Fibroblast of skin of back (primary cell): ENCODE data around the gene AP4E1.
"Not testable (repeated sequence)": the region's sequence is repeated elsewhere in the genome, so short reads cannot be mapped to it uniquely, and the experiment has no call there.

Experiments used
- DNase-seq: peaks from one replicate; pipeline ENCODE4 v3.0.0-alpha.2; 2013

AP4E1 gene

DNA sequence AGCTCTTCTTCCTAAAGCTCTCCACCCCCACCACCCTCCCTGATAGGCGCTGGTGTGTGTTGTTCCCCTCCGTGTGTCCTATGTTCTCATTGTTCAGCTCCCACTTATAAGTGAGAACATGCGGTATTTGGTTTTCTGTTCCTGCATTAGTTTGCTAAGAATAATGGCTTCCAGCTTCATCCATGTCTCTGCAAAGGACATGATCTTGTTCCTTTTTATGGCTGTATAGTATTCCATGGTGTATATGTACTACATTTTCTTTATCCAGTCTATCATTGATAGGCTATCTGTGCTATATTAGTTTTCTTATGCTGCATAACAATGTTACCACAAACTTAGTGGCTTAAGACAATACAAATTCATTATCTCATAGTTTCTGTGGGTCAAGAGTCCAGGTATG, 42.3 kb downstream of the AP4E1 start:
- not testable (repeated sequence) for DNase-seq

DNA sequence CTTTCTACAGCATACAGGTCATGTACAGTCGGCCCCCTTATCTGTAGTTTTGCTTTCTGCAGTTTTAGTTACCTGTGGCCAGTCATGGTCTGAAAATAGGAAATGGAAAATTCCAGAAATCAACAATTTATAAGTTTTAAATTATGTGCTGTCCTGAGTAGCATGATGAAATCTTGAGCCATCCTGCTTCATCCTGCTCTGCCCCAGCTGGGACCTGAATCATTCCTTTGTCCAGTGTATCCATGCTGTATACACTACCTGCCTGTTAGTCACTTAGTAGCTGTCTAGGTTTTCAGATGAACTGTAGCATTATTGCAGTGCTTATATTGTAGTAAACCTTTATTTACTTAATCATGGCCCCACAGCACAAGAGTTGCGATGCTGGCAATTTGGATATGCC, 44.8 kb downstream of the AP4E1 start:
- DNase-seq: peak; percentile 30

DNA sequence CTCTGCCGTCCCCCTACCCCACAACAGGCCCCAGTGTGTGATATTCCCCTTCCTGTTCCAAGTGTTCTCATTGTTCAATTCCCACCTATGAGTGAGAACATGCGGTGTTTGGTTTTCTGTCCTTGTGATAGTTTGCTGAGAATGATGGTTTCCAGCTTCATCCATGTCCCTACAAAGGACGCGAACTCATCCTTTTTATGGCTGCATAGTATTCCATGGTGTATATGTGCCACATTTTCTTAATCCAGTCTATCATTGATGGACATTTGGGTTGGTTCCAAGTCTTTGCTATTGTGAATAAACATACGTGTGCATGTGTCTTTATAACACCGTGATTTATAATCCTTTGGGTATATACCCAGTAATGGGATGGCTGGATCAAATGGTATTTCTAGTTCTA, 46.4 kb downstream of the AP4E1 start:
- DNase-seq: not testable (repeated sequence)

DNA sequence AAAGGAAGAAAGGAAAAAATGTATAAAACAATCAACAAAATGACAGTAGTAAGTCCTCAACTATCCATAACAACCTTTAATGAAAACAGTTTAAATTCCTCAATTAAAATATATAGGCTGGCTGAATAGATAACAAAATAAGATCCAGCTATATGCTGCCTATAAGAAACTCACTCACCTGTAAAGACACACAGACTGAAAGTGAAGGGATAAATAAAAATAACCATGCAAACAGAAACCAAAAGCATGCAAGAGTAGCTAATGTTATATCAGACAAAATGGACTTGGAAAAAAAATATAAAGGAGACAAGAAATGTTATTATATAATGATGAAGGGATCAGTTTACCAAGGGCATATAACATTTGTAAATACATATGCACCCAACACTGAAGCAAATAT, 51.2 kb downstream of the AP4E1 start:
- DNase-seq: no peak

DNA sequence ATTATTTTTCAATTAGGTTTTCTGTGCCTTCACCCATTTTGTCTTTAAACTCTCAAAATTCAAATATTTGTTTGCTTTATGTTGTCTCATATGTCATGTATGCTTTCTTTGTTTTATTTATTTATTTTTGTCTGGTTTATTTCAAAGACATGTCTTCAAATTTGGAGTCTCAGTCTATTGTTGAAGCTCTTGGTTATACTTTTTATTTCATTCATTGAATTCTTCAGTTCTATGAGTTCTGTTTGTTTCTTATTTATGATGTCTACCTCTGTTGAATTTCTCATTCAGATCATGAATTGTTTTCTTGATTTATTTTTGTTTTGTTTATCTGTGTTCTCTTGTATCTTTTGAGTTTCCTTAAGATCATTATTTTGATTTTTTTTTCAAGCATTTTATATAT, 55.6 kb downstream of the AP4E1 start:
- no peak for DNase-seq

DNA sequence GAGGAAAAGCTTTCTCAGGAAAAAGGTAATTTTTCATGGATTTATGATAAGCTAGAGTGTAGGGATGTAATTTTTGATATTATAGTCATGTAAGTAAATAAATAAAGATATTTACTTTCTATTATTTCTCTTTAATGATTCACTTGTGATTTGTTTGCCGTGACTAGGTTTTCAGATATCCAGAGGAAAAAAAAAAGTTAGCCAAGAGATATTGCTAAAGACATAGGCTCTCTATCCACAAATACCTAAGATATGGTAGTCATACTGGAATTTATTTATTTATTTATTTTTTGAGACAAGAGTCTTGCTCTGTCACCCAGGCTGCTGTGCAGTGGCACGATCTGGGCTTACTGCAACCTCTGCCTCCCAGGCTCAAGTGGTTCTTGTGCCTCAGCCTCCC, 59.9 kb downstream of the AP4E1 start:
- peak; percentile 31 for DNase-seq

DNA sequence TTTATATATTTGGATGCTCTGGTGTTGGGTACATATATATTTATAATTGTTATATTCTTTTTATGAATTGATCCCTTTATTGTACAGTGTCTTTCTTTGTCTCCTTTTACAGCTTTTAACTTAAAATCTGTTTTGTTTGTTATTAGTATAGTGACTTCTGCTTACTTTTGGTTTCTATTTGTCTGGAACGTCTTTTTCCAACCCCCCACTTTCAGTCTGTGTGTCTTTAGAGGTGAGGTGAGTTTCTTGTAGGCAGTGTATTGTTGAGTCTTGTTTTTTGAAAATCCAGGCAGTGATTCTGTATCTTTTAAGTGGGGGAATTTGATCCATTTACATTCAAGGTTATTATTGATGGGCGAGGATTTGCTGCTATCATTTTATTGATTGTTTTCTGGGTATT, 62.0 kb downstream of the AP4E1 start:
- DNase-seq: no peak

DNA sequence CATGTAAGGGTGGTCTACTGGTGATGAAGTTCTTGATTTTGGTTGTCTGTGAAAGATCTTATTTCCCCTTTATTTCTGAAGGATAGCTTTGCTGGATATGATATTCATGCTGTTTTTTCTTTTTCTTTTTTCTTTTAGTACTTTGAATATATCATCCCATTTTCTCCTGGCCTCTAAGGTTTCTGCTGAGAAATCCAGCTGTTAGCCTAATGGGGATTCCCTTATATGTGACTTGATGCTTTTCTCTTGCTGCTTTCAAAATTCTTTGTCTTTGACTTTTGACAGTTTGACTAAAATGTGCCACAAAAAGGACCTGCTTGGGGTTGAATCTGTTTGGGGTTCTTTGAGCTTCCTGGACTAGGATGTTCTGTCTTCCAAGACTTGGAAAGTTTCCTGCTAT, 62.6 kb downstream of the AP4E1 start:
- no peak for DNase-seq

DNA sequence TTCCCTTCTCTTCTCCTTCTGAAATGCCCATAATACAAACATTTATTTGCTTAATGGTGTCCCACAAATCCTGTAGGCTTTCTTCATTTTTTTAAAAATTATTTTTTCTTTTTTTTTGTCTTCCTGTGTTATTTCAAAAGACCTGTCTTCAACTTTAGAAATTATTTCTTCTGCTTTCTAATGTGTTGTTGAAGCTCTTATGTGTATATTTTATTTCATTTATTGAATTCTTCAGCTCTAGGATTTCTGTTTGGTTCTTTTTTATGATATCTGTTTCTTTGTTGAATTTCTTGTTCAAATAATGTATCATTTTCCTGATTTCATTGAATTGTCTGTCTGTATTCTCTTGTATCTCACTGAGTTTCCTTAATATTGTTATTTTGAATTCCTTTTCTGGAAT, 63.1 kb downstream of the AP4E1 start:
- no peak for DNase-seq

DNA sequence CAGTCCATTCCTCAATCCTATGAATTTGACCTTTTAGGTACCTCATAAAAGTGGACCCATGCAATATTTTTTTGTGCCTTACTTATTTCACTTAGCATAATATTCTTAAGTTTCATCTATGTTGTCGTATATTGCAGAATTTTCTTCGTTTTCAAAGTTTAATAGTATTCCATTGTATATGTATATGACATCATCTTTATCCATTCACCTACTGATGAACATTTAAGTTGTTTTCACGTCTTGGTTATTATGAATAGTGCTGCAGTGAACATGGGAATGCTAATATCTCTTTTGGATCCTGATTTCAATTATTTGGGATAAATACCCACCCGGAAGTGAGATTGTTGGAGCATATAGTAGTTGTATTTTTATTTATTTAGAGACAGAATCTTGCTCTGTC, 65.1 kb downstream of the AP4E1 start:
- no peak for DNase-seq

DNA sequence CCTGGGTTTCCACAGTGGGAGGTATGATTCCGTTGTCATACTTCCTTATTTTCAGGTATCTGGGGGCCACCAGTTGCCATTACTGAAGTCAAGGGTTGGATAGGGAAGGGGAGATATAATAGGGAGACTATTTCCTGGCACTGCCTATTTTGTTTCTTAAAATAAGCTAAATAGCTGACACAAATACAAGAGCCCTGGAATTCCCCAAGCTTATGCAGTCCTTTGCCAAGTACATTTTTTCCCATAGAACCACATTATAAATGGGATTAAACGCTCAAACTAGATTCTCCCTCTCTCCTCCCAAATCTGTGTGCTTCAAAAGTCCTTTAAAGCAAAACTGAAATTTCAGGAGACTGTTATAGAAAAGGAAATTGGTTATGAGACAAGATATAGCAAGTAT, 68.7 kb downstream of the AP4E1 start:
- DNase-seq: peak; percentile 1

DNA sequence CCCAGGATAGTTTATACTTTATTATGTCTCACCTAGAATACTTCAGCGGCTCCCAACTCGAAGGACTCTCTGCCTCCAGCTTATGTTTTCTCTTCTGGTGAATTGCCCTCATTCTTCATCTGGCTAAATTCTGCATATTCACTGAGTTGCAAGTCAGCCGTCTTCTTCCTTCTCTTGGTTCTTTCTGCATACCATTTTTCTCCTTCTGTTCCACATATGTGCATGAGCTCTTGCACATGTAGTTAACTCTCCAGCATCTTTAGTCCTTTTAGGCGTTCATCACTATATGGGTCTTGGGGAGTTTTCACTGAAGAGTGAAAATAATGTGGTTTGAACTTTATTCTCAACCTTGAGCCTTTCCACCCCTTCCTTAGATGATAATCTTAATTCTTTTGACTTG, 70.1 kb downstream of the AP4E1 start:
- no peak for DNase-seq

DNA sequence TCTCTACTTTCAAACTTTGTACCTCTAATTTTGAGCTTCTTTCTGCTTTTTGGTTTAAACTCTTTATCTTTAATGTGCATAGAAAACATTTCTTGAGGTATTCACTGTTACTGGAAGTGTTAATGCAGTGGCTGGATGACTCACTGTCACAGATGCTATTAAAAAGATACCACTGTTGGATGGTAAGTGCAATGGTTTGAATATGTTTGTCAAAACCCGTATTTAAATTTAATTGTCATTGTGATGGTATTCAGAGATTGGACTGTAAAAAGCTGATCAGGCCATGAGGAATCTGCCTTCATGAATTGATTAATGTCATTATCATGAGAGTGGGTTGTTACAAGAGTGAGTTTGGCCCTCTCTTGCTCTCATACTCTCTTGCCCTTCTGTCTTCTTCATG, 70.6 kb downstream of the AP4E1 start:
- DNase-seq: peak; percentile 16

DNA sequence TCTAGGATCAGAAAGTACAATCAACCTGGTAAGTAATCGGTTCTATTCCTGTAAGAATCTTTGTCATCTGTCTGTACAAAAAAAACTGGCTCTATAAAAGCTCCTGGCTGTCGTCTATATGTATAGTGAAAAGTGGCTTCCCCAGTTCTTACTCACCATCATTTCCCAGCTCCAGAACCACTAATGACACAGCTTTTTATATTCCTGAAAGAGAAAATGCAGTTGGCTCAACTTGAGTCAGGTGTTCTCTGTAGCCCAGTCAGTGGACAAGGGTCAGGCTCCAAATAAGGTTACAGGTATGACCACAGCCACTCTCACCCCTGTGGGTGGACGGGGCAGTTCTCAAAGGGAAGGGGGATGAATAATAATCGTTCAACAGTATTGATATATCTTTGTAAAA, 85.1 kb downstream of the AP4E1 start:
- DNase-seq: no peak

DNA sequence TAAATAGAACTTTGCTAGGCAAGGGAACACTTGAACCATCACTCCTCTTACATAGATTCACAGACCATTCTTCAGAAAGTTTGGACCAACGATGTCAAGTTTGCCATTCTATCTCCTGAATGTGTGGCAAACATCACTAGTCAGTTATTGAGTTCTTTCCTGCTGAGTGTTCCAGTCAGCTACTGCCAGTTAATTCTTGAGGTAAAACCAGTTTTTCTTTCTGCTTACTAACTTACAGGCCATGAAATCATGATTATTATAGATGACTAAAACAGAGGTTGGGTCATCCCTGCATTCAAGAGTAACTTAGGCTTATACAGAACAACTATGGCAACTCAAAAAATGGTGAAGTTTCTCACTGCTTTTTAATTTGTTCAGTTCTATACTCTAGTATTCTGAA, 88.2 kb downstream of the AP4E1 start:
- DNase-seq: peak; percentile 20

DNA sequence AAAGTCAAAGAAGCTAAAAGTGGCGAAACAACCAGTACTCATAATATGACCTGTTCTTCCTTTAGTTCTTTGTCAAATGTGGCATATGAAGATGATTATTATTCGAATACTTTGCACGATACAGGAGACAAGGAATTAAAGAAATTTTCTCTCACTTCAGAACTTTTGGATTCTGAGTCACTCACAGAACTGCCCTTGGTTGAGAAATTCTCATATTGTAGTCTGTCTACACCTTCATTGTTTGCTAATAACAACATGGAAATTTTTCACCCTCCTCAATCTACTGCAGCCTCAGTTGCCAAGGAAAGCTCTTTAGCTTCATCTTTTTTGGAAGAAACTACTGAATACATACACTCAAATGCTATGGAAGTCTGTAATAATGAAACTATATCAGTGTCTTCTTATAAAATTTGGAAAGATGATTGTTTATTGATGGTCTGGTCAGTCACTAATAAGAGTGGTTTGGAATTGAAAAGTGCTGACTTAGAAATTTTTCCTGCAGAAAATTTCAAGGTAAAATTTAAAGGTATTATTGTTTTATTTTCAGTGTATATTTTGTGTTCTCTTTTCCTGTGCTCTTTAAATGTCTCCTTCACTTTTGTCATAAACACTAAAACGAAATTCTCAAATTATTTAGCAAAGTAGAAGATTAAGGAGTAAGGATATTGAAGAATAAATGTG, 89.0 kb downstream of the AP4E1 start:
- no peak for DNase-seq

DNA sequence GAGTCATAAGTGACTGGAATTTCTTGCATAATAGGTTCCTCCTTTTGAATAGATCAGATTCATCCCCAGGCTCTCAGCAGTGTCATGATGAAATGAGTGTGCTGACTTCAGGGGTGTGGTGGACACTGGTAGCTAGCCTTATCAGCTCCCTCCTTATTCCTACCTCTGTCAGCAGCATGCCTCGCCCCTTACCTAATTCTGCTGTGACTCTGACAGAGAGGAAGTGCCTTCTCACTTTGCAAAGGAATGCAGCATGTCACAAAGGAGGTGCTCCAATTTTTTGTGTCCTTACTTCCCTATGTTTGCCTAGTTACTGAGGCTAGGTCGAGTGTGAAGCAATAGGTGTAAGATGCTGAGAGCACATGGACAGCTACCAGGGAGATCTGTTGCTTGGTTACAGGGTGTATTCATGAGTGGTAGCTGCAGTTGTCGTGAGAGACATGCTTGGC, 95.6 kb downstream of the AP4E1 start:
- no peak for DNase-seq

DNA sequence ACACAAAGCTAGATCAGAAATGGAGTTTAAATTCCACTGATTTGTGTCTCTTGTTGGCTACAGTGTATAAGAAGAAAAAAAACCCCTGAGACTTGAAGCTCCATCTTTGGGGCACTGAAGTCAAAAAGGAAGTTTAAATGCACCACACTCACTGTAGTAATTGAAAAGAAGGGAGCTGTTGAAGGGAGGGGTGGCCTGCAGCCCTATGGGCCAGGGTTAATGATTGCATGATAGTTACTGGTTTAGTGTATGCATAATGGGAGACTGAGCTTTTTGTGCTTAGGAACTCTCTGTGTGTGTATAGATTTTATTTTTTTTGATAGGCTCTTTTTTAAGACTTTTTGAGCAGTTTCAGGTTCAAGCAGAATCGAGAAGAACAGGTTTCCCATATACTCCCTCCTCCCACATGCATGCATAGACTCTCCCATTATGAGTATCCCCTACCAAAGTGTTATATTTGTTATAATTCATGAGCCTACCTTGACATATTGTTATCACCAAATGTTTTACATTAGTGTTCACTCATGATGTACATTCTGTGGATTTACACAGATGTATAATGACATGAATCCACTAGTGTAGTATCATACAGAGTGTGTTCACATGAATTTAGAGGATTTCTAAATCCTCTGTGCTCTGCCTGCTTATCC, 98.0 kb downstream of the AP4E1 start:
- no peak for DNase-seq

DNA sequence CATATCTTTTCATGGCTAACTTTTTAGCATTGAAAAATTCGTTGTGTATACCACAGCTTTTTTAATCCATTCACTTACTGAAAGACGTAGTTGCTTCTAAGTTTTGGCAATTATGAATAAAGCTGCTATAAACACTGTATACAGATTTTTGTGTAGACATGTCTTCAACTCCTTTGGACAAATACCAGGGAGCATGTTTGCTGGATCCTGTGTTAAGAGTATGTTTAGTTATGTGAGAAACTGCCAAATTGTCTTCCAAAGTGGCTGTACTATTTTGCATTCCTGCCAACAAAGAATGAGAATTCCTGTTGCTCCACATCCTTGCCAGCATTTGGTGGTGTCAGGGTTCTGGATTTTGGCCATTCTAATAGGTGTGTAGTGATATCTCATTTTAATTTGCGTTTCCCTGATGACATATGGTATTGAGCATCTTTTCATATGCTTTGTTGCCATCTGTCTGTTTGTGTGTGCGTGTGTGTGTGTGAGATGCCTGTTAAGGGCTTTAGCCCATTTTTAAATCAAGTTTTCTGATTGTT, 98.7 kb downstream of the AP4E1 start:
- DNase-seq: no peak

DNA sequence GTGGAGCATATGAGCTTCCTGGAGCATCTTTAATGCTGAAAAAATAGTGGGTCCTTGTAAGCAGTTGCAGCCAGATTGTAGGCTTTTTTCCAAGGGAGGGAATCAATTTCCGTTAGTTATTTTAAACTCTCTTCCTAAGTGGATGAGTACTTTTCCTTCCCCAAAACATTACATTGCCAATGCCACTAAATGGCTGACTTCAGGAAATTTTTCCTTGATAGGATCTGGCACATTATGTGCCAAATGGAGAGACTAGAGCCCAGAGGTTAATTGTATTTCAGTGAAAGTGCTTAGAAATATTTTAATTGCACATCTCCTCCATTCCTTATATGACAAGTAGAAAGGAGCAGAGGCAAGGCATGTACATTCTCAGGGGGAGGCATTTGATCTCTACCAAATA, 102.7 kb downstream of the AP4E1 start:
- no peak for DNase-seq

DNA sequence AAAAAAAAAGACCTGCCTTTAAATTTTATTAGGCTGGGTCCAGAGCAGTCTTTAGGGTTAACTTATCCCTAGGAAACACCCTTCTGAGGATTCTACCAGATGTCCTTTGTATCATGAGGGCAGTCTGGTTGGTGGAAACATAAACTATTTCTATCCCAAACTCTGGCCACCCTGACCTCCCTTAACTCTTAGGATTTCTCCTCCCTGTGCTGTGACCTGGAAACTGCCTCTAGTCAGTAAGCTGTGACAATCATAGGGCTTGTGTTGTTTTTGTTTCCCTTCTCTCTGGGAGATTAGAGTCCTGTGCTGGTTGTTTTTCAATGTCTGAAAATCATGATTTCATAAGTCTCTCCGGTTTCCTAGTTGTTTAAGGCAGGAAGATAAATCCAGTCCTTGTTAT, 108.1 kb downstream of the AP4E1 start:
- DNase-seq: no peak

DNA sequence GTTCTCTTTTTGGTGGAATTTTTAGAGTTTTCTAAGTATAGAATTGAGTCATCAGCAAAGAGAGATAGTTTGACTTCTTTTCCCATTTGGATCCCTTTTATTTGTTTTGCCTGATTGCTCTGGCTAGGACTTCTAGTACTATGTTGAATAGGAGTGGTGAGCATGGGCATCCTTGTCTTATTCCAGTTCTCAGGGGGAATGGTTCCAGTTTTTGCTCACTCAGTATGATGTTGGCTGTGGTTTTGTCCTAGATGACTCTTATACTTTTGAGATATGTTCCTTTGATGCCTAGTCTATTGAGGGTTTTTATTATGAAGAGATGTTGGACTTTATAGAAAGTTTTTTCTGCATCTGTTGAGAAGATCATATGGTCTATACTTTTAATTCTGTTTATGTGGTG, 113.7 kb downstream of the AP4E1 start:
- DNase-seq: peak; percentile 15

DNA sequence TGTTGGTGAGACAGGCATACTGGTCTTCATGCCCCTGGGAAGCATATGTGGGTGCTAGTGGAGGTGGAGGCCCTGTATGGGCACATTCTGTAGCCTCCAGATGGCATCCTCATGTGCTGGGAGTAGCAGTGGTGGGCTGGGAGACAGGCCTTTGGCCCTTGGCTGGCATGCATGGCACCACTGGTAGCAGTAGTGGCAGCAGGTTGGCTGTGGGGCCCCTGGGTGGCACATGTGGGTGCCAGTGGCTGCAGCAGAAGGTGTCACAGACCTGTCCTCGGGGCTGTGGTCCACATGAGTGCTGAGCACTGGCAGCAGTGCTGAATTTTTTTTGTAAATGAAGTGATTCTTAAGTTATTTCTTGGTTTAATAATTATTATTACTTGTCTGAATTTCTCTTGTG, 115.0 kb downstream of the AP4E1 start:
- DNase-seq: no peak

DNA sequence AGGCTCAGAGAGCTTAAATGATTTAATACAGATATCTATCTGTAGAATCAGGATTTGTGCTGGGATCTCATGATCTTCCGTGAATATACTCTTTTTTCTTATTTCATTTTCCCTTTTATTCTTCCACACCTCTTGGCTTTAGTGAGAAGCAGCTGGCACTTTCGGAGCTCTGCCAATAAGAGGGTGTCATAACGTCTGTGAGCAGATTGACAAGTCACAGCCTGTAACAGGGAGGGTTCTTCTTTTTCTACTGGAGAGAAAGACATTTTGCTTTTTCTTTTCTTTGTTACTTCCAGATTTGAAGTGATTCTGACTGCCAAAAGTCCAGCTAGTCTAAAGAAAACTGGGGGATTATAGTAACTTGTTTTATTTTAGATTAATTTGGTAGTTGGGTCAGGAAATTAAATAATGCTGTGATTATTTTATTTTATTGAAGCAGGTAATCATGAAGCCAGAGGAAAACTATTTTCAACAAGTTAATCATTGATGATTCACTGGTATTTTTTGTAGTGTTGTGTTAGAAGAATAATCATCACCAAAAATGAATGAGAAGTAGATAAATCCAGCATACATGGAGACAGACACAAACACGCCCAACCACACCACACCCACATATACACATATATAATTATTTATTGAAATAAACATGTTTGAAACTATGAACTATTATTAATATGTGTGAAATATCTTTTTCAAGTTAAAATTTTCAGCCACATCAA, 116.4 kb downstream of the AP4E1 start:
- no peak for DNase-seq
